ENCODE data around the gene PHTF2.
A peak's percentile ranks its signal among the peaks of the same experiment; 100 is the strongest.

The PHTF2 gene

GRCh38 chr7:77796109-77796508 lies 2.5 kb upstream of the PHTF2 start:
- DNase-seq, result no peak

DNA sequence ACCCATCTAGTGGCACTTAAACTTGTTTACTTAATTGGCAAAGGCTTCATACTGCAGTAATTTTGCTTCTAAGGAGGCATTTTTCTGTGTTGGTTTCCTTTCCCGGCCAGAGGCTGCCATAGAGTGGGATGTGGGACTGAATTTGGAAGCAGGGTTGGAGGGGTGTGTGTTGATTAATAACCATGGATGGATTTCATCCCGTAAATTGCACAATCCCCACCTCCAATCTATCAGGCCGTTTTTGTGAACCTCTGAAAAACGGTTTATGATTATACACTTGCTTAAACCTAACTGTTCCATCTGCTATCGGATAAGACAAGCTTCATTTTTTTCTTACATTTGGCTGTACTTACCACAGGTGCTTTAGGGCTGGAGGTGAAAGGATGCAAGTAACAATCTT lies 1.6 kb upstream of the PHTF2 start:
- no peak for DNase-seq

GRCh38 chr7:77797734-77798393 lies 709 bp upstream of the PHTF2 start:
- DNase-seq, result no peak

GRCh38 chr7:77799078-77799964 lies 748 bp downstream of the PHTF2 start:
- DNase-seq, result peak; percentile 20

DNA sequence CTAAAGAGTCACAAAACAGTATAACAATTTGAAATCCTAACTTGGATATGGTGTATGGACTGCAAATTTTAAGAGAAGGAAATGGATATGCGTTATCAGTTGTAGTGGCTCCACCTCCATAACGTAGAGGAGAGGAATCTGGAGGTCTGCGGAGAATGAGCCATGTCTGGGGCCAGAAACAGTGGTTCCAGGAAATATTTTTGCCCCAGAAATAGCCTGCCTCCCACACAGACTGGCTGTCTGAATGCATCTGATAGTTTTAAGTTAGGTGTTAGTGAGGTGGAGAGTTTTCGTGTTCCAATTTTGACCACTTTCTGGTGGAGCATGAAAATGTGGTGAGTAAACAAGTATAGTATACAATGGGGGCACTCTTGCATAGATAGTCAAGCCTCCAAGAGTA lies 1.6 kb downstream of the PHTF2 start:
- no peak for DNase-seq

DNA sequence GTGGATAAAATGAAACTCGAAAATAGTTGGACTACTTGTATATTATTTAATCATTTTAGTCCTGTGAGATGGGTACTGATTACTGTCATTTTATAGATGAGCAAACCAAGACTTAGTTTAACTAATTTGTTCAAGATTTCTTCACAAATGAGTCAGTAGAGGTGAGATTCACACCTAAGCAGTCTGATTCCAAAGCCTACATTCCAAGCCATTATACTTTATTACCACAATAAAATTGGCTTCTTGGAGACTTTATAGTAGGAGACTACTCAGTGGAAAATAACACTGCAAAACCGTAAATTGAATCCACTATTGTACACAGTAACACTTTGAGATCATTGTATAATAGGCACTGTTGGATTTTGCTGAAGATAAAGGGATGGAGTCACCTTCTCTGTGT lies 2.2 kb downstream of the PHTF2 start:
- no peak for DNase-seq

GRCh38 chr7:77802557-77803405 lies 4.2 kb downstream of the PHTF2 start:
- DNase-seq, result peak; percentile 13

DNA sequence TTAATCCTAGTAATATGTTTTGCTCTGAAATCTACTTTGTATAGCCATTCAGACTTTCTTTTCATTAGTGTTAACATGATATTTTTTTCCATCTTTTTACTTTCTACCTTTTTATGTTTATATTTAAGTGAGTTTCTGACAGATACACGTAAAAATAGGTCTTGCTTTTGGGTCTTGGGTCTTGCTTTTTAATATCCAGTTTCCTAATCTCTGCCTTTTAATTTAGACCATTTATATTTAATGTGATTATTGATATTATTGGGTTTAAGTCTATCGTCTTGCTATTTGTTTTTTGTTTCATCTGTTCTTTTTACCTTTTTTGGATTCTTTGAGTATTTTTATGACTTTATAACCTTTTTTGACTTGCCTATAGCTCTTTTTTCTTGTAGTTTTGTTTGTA lies 7.9 kb downstream of the PHTF2 start:
- no peak for DNase-seq

DNA sequence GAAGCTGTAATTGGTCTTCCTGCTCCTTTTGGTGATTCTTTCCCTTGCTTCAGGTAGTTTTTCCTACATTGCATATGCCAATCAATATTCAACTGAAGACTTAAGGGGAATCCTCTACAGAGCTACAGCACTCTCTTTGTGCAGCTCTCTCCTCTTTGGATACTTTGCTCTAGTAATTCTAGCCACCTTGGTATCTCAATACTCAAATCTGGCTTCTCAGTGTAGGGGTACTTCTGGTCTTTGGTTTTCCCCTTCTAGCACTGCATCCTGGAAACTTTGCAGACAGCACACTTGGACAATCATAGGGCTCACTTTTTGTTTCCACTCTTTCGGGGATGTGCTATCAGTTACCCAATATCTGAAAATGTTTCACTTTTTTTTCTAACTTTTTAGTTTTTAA lies 9.9 kb downstream of the PHTF2 start:
- DNase-seq, result no peak

GRCh38 chr7:77811516-77812289 lies 13.1 kb downstream of the PHTF2 start:
- no peak for DNase-seq

GRCh38 chr7:77812290-77812685 lies 13.7 kb downstream of the PHTF2 start:
- DNase-seq, result no peak

DNA sequence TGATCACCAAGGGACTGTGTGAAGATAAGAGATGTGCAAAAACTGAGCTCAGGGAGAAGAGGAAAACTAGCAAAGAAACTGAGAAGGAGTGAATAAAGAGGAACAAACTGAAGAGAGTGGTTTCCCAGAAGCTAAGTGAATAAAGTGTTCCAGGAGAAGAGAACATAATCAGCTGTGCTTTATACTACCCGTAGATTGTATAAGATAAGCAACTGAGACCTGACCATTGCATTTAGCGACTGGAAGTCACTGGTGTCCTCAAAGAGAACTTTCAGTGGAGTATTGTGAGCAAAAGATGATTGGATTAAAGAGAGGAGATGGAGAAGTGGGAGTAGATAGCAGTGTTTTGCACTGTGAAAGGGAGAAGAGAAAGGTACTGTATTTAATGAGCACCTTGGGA lies 14.6 kb downstream of the PHTF2 start:
- no peak for DNase-seq

GRCh38 chr7:77819021-77819420 lies 20.4 kb downstream of the PHTF2 start:
- DNase-seq, result no peak

- DNase-seq, result no peak
Observed at GRCh38 chr7:77820967-77821366, 22.4 kb downstream of the PHTF2 start.

DNA sequence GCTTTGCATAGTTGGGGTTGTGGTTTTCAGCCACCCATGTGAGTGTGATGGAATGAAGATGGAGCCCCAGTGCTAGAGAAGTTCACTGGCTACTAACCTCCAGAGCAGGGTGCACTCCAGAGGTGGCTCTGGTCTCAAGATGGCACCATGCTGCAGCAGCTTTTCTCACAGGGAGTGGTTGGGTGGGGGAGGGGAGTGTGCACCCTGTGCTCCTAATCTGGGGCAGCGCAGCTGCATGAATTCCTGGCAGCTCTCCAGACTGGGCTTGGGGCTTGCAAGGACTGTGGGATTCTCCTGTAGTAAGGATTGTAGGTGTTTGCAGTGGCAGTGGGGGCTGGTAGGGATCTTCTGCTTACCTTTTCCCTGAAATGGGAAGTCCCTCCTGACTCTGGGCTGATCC lies 23.7 kb downstream of the PHTF2 start:
- DNase-seq, result no peak

DNA sequence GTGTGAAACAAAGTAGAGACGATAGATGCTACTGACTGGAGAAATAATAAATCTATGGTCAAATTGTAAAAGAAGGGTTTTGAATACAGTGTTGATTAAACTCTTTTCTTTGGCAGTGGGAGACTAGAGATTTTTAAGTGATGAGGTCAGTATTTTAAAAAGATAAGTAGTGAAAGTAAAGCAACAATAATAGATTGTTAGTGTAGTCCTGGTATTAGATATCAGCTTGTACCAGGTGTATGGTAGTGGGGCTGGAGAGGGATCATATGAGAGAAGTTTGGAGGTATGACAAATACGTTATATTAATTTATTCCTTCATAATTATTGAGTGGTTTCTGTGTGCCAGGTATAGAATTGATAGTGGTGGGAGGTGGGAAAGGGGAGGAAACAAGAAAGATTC lies 25.2 kb downstream of the PHTF2 start:
- no peak for DNase-seq

GRCh38 chr7:77824636-77825035 lies 26.1 kb downstream of the PHTF2 start:
- no peak for DNase-seq

GRCh38 chr7:77825131-77825530 lies 26.6 kb downstream of the PHTF2 start:
- DNase-seq, result no peak

- no peak for DNase-seq
Observed at GRCh38 chr7:77826300-77826699, 27.7 kb downstream of the PHTF2 start.

GRCh38 chr7:77827999-77828398 lies 29.4 kb downstream of the PHTF2 start:
- no peak for DNase-seq

- DNase-seq, result no peak
Observed at GRCh38 chr7:77830649-77831355, 32.2 kb downstream of the PHTF2 start.

GRCh38 chr7:77831481-77831880 lies 32.9 kb downstream of the PHTF2 start:
- DNase-seq, result peak; percentile 31

Data from CD4-positive, alpha-beta T cell treated with Interleukin-6 for 4 hours (primary cell).